HG02938 (cell line): ENCODE data around the gene FOSB.

Source experiments
- ATAC-seq: cut with Tn5 transposase; IDR thresholded peaks from one replicate; pipeline ENCODE4 v1.9.1; 2021; ENCODE audit warnings: mild to moderate bottlenecking, moderate library complexity; ENCODE audit not compliant: unreplicated experiment

The FOSB gene

GRCh38 chr19:45467115-45467455 lies 711 bp upstream of the FOSB start:
- ATAC-seq = no peak

DNA sequence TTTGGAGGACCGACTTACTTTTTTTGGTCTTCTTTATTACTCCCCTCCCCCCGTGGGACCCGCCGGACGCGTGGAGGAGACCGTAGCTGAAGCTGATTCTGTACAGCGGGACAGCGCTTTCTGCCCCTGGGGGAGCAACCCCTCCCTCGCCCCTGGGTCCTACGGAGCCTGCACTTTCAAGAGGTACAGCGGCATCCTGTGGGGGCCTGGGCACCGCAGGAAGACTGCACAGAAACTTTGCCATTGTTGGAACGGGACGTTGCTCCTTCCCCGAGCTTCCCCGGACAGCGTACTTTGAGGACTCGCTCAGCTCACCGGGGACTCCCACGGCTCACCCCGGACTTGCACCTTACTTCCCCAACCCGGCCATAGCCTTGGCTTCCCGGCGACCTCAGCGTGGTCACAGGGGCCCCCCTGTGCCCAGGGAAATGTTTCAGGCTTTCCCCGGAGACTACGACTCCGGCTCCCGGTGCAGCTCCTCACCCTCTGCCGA lies 409 bp downstream of the FOSB start:
- ATAC-seq = no peak

DNA sequence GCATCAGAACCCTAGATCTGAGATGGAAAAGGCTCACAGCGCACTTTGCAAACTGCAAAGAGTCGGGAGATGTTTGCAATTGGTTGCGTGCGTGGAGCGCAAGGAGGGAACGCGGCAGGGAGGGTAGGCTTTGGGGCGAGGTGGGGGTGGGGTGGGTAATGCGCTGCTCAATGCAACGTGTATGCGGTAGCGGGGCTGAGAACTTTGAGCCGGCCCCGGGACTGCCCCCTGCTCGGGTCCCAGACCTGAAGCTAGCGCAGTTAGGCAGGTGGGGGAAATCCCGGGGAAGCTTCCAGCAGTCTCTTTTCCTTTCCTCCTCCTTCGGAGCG lies 971 bp downstream of the FOSB start:
- peak; percentile 16 for ATAC-seq

- ATAC-seq = peak; percentile 46
Measured at GRCh38 chr19:45469132-45469944, 1.5 kb downstream of the FOSB start.

DNA sequence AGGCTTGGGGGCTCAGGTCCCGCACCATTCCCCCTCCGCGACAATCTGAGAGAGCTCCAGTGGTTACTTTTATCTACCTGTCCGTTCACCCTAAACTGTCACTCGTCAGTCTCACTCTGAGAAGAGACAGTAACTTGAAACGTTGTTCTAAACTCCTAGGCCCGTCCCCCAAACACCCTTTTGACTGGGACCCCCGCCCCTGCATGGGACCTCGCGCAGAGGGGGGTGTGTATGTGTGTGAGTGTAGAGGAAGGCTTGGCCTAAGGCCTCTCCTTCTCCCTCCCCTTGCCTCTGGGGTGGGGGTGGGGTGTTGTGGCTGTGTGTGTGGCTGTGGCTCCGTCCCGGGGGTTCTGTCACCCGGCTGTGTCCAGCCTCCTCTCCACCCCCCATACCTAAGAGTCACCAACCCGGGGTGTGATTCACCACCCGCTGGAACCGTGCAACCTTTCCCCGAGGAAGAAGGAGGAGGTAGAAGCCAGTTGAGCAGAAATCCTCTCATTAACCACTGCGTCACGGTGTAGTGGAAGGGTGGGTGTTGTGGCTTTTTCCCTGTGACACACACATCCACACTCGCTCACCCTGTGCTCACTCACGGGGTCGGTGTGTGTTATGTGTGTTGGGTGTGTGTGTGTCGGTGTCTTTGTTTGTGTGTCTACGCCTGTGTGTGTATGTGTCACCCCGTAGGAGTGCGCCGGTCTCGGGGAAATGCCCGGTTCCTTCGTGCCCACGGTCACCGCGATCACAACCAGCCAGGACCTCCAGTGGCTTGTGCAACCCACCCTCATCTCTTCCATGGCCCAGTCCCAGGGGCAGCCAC lies 2.4 kb downstream of the FOSB start:
- no peak for ATAC-seq

- no peak for ATAC-seq
Measured at GRCh38 chr19:45470762-45471081, 2.9 kb downstream of the FOSB start.

GRCh38 chr19:45471111-45471930 lies 3.5 kb downstream of the FOSB start:
- ATAC-seq = no peak

DNA sequence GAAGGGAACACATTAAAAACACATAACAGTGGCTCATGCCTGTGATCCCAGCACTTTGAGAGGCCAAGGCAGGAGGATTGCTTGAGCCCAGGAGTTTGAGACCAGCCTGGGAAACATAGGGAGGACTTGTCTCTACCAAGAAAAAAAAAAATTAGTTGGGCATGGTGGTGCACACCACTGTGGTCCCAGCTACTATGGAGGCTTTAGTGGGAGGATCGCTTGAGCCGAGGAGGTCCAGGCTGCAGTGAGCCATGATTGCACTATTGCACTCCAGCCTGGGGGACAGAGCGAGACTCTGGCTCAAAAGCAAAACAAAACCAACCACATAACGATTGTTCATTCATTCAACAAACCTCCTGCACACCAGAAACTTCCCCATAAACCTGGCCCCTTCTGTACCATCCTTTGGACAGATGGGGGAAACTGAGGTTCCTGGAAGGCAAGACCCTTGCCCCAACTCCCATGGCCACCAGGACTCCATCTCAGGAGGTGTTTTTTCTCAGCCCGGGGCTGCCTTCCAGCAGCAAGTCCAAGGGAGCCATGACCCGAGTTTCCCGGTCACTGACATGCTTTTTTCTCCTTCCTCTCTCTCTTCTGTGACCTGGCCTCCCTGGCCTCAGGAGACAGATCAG lies 4.3 kb downstream of the FOSB start:
- no peak for ATAC-seq

DNA sequence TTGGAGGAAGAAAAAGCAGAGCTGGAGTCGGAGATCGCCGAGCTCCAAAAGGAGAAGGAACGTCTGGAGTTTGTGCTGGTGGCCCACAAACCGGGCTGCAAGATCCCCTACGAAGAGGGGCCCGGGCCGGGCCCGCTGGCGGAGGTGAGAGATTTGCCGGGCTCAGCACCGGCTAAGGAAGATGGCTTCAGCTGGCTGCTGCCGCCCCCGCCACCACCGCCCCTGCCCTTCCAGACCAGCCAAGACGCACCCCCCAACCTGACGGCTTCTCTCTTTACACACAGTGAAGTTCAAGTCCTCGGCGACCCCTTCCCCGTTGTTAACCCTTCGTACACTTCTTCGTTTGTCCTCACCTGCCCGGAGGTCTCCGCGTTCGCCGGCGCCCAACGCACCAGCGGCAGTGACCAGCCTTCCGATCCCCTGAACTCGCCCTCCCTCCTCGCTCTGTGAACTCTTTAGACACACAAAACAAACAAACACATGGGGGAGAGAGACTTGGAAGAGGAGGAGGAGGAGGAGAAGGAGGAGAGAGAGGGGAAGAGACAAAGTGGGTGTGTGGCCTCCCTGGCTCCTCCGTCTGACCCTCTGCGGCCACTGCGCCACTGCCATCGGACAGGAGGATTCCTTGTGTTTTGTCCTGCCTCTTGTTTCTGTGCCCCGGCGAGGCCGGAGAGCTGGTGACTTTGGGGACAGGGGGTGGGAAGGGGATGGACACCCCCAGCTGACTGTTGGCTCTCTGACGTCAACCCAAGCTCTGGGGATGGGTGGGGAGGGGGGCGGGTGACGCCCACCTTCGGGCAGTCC lies 5.0 kb downstream of the FOSB start:
- ATAC-seq = no peak

DNA sequence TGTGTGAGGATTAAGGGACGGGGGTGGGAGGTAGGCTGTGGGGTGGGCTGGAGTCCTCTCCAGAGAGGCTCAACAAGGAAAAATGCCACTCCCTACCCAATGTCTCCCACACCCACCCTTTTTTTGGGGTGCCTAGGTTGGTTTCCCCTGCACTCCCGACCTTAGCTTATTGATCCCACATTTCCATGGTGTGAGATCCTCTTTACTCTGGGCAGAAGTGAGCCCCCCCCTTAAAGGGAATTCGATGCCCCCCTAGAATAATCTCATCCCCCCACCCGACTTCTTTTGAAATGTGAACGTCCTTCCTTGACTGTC lies 5.5 kb downstream of the FOSB start:
- no peak for ATAC-seq

DNA sequence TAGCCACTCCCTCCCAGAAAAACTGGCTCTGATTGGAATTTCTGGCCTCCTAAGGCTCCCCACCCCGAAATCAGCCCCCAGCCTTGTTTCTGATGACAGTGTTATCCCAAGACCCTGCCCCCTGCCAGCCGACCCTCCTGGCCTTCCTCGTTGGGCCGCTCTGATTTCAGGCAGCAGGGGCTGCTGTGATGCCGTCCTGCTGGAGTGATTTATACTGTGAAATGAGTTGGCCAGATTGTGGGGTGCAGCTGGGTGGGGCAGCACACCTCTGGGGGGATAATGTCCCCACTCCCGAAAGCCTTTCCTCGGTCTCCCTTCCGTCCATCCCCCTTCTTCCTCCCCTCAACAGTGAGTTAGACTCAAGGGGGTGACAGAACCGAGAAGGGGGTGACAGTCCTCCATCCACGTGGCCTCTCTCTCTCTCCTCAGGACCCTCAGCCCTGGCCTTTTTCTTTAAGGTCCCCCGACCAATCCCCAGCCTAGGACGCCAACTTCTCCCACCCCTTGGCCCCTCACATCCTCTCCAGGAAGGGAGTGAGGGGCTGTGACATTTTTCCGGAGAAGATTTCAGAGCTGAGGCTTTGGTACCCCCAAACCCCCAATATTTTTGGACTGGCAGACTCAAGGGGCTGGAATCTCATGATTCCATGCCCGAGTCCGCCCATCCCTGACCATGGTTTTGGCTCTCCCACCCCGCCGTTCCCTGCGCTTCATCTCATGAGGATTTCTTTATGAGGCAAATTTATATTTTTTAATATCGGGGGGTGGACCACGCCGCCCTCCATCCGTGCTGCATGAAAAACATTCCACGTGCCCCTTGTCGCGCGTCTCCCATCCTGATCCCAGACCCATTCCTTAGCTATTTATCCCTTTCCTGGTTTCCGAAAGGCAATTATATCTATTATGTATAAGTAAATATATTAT lies 6.1 kb downstream of the FOSB start:
- ATAC-seq = no peak

DNA sequence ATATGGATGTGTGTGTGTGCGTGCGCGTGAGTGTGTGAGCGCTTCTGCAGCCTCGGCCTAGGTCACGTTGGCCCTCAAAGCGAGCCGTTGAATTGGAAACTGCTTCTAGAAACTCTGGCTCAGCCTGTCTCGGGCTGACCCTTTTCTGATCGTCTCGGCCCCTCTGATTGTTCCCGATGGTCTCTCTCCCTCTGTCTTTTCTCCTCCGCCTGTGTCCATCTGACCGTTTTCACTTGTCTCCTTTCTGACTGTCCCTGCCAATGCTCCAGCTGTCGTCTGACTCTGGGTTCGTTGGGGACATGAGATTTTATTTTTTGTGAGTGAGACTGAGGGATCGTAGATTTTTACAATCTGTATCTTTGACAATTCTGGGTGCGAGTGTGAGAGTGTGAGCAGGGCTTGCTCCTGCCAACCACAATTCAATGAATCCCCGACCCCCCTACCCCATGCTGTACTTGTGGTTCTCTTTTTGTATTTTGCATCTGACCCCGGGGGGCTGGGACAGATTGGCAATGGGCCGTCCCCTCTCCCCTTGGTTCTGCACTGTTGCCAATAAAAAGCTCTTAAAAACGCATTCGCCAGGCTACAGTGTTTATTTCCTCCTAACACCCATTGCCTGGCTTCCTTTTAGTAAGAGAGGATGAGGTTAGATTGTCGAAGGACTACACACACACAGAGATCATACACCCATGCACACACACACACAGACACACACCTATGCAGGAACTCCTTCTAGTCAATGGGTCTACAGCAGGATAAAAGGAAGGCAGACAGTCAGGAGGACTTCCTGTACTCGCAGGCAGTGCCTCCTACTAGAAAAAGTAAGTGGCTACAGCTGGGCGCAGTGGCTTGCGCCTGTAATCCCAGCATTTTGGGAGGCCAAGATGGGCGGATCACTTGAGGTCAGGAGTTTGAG lies 7.1 kb downstream of the FOSB start:
- no peak for ATAC-seq

DNA sequence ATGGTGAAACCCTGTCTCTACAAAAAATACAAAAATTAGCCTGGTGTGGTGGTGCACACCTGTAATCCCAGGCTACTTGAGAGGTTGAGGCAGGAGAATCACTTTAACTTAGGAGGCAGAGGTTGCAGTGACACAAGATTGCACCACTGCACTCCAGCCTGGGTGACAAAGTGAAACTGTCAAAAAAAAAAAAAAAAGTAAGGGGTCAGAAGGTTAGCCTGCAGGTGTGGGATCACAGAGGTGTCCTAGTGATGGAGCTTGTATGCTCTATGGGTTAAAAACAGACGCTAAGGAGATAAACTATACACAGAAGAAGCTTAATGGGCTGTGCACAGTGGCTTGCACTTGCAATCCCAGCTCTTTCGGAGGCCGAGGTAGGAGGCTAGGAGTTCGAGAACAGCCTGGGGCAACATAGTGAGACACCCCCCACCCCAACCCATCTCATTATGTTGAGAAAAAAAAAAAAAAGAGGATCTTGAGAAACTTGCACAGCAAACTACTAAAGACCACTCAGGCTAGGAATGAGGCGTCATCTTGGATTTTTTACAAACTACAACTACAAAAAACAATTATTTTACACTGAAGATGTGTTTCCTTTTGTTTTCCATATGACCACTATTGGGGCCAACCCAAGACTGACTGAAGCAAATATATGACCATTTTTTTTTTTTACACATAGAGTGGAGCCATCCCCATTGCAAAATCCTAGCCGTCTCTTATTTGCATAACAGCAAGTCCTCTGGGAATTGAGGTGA lies 7.9 kb downstream of the FOSB start:
- ATAC-seq = no peak

DNA sequence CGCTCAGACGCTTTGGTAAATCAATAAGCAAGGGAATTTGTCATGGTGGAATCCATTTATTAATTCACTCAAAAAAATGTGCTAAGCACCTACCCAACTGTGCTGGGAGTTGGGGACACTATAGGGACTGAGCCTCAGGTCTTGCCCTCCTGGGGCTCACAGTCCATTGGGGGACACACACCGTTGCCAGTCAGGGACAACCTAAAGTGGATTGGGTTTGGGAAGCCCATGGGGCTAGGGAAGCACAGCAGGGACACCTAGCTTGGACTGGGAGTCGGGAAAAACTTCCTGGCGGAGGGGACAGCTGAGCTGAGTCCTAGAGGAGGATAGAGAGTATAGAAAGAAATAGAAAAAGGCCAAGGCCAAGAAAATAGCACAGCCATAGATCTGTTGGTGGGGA lies 8.5 kb downstream of the FOSB start:
- no peak for ATAC-seq

GRCh38 chr19:45477186-45477585 lies 9.4 kb downstream of the FOSB start:
- ATAC-seq = no peak

DNA sequence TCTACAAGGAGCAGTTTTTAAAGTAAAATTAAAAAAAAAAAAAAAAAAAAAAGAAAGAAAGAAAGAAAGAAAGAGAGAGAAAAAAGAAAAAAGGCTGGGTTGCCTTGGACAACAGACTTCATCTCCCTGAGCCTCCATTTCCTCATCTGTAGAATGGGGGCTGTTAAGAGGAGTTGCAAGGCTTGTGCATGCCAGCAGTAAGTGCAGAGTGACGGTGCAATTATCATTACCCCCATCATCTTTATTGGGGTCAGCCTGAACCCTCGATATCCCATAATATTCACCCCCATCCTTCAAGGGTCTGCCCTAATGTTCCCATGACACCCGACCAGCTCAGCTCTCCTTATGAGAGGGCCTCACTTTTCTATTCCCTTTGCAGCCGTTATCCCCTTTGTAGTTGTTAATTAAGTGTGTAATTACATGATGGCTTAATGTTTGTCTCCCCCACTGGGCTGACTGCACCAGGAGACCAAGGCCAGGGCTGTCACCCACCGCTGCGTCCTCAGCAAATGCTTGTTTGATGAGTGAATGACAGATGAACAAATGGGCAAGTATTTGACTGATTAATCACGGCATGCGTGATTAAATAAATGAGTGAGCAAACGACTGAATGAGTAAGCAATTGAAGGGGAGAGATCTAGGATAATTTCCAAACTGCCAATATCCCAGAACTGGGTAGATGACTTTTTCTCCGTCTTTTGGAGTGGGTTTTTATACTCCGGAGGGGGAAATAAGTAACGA lies 10.1 kb downstream of the FOSB start:
- ATAC-seq = peak; percentile 9
